ENCODE data around the gene KLK8. TPM values are rescaled to one million over a fixed set of nuclear protein-coding genes. Genes with fewer than 3 reads are reported as not detected.

Gene KLK8
- total RNA-seq, 4 donors from 2014 or later = not detected

GRCh38 chr19:51031220-51031879 lies 29.9 kb upstream of the KLK8 start:
- no peak for TF ChIP-seq CTCF (IDR thresholded peaks at IDR 0.05; ENCODE audit: low read depth)

- no peak for TF ChIP-seq CTCF (IDR thresholded peaks at IDR 0.05; ENCODE audit: low read depth)
These were observed 29.2 kb upstream of the KLK8 start for GRCh38 chr19:51030631-51031030.

DNA sequence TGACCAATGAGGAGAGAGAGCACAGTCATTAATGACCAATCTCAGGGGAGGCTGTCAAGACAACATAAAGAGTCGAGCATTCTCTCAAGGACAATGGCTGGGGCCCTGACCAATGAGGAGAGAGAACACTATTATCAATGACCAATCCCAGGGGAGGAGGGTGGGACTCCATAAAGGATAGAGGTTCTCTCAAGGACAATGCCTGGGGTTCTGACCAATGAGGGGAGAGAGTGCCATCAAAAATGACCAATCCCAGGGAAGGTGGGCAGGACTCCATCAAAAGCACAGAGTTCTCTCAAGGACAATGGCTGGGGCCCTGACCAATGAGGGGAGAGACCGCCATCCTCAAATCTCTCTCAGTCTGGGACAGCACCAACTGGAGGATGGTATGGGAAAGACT lies 28.3 kb upstream of the KLK8 start:
- TF ChIP-seq CTCF (IDR thresholded peaks at IDR 0.05; ENCODE audit: low read depth) = no peak

DNA sequence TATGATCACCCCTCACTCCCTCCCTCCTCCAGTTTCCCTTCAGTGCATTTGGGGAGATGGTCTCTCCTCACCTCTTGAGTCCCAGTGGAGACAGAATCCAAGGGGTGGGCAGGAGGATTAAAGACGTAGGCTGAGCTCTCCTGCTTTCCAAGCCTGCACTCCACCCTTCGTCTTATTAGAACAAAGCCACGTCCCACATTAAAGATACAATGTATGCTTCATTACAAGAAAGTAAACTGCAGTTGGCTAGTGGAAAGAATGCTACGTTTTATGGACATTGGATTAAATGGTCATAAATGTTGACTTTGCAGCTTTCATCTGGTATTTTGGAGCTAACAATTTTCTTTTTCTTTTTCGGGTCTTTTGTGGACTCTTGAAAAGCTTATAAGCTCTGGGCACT lies 26.5 kb upstream of the KLK8 start:
- TF ChIP-seq CTCF (IDR thresholded peaks at IDR 0.05; ENCODE audit: low read depth) = no peak

DNA sequence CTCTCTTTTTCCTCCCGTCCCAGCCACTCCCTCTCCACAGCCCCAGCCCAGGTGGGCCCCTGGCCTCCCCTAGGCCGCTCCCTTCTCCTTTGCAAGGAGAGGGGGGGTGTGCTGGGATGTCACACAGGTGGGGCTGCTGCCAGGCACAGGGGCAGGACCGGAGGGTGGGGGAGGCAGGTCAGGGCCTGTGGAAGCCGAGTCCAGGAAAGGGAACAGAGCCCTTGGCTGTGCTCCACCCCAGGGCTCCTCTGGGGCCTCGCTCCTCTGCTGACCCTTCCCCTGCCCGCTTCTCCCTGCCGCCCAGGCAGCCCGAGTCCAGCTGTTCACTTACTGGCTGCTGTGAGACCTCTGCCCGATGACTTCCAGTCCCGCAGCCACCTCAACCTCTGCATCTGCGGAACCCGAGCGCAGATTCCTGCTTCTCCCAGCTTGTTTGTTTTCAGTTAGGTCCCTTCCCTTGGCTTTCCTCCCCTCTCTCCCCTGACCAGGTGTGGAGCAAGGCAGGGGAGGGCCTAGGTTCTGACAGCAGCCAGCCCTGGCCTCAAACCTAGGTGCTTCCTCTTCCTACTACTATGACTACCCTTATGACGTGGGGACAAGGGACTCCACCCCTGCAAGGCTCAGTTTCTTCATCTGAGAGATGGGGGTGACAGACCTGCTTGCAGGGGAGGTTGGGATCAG lies 25.9 kb upstream of the KLK8 start:
- TF ChIP-seq CTCF (IDR thresholded peaks at IDR 0.05; ENCODE audit: low read depth) = no peak

- TF ChIP-seq CTCF (IDR thresholded peaks at IDR 0.05; ENCODE audit: low read depth) = no peak
These were observed 25.1 kb upstream of the KLK8 start, which contains the start of gene KLK11 for GRCh38 chr19:51026554-51026831. TSS of gene KLK11 (minus strand) at chr19:51026616. CDS start at chr19:51025631, 985 bp downstream.

- no peak for TF ChIP-seq CTCF (IDR thresholded peaks at IDR 0.05; ENCODE audit: low read depth)
These were observed 24.6 kb upstream of the KLK8 start for GRCh38 chr19:51025809-51026553.

Data from subcutaneous adipose tissue (tissue), 4 donors.